Subcutaneous adipose tissue (tissue), 4 donors: Measurements from ENCODE around the gene LIAS. TPM values are rescaled to one million over a fixed set of nuclear protein-coding genes. Genes with fewer than 3 reads are reported as not detected.

Source experiments
- total RNA-seq, 4 donors: library from RNA; depleted of rRNA; stranded (reverse); fragments of >200 nt; gene quantifications; one replicate each; pipeline ENCODE4 v1.1.0, GENCODE V29; 2016
- TF ChIP-seq, protein P1 (sequence below): fragments of 450-650 bp; IDR thresholded peaks from one replicate; pipeline ENCODE4 v1.5.1; 2016; ENCODE audit warnings: low read depth, mild to moderate bottlenecking, control low read depth, antibody characterized with exemption, moderate library complexity

Gene LIAS
- total RNA-seq, 4 donors from 2014 or later, result 11.9 to 16.8 (median 14.8) TPM

DNA sequence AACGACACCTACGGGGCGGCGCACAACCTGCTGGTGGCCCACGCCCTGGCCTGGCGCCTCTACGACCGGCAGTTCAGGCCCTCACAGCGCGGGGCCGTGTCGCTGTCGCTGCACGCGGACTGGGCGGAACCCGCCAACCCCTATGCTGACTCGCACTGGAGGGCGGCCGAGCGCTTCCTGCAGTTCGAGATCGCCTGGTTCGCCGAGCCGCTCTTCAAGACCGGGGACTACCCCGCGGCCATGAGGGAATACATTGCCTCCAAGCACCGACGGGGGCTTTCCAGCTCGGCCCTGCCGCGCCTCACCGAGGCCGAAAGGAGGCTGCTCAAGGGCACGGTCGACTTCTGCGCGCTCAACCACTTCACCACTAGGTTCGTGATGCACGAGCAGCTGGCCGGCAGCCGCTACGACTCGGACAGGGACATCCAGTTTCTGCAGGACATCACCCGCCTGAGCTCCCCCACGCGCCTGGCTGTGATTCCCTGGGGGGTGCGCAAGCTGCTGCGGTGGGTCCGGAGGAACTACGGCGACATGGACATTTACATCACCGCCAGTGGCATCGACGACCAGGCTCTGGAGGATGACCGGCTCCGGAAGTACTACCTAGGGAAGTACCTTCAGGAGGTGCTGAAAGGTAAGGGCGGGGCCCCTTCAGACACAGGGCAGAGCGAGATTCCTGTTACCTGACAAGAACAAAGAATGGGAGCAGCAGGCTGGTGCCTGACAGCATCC, 11.8 kb upstream of the LIAS start:
- TF ChIP-seq, protein P1, sequence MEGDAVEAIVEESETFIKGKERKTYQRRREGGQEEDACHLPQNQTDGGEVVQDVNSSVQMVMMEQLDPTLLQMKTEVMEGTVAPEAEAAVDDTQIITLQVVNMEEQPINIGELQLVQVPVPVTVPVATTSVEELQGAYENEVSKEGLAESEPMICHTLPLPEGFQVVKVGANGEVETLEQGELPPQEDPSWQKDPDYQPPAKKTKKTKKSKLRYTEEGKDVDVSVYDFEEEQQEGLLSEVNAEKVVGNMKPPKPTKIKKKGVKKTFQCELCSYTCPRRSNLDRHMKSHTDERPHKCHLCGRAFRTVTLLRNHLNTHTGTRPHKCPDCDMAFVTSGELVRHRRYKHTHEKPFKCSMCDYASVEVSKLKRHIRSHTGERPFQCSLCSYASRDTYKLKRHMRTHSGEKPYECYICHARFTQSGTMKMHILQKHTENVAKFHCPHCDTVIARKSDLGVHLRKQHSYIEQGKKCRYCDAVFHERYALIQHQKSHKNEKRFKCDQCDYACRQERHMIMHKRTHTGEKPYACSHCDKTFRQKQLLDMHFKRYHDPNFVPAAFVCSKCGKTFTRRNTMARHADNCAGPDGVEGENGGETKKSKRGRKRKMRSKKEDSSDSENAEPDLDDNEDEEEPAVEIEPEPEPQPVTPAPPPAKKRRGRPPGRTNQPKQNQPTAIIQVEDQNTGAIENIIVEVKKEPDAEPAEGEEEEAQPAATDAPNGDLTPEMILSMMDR, result no peak

DNA sequence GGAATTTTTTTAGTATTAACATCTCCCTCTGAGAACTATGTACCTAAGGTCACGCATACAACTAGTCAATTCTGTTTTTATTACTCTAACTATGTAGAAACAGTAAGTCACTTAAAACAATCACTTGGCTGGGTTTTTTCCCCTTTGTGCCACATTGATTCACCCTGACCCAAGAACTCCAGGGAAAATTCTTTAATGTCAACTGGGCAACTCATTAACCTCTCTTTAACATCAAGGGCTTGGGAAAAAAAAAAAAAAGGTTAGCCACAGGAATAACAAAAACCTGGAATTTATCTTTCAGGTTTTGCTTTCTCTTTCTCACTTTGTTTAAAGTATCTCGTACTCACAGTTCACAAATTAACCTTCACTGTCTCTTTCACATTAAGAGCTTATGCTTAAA, 8.2 kb upstream of the LIAS start:
- TF ChIP-seq, protein P1, result no peak

DNA sequence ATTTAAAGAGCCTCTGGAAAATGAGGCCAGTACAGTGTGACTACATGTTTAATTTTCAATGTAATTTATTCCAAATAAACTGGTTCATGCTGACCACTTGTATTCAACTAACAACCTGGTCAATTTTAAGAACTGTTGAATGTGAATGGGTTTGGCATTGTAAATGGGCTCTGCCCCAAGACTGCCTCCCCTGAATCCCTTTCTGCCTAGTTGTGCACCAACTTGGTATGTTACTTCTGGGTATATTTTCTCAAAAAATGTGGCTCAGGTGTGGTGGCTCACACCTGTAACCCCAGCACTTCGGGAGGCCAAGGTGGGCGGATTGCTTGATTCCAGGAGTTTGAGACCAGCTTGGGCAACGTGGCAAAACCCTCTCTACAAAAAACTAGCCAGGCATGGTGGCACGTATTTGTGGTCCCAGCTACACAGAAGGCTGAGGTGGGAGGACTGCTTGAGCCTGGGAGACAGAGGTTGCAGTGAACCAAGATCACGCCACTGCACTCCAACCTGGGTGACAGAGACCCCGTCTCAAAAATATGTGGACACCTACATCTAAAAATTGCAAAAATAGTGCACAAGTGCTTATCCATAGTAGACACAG, 7.3 kb upstream of the LIAS start:
- TF ChIP-seq, protein P1, result no peak

DNA sequence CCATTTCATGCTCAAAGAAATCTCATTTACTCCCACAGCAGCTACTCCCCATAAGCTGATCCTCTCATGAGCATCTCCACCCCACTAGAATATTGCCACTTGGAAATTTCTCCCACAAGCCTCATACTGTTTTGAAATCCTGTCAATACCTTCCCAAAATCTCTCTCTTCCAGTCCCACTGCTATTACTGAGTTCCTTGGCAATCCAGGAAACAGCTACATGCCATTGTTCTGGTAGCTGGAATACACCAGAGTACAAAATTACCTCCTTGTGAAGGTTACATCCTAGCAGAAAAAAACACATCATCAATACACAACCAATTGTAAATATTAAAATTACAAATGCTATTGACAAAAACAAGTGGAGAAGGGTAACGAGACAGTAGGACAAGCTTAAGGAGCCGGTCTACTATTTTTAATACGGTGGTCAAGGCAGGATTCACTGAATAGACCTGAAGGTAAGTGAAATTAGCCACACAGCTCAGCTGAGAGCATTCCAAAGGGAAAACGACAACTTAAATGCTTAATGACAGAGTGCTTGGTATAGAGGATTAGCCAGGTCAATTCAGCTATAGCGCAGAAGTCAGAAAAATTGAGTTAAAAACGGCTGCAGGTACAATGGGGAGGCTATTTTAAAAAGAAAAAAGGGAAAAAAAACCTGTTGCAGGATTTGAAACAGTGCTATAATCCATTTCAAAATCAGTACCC, 6.5 kb upstream of the LIAS start:
- TF ChIP-seq, protein P1, result no peak

DNA sequence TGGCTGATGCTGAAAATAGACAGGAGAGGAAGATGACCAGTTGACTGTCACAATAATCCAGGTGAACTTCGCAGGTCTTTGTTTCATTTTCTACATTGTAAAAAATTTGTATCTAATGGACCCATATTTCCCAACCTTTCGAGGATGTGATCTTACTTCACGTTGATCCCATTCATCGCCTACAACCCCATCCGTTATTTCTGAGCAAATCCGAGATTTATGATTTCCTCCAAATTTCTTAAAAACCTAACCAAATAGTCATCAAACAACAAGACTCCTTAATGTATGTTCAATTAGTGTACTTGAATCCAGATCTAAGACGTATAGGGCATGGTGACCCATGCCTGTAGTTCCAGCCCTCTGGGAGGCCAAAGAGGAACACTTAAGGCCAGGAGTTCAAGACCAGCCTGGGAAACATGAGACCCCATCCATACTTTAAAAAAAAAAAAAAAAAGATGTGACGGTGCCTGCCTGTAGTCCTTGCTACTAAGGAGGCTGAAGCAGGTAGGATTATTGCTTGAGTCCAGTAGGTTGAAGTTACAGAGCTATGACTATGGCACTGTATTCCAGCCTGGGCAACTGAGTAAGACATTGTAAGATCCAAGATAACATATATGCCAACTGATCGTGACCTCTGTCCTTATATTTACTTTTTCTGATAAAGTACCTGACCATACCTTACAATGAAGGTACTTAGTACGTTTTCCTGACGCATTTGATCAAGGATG, 5.8 kb upstream of the LIAS start:
- TF ChIP-seq, protein P1, result no peak

DNA sequence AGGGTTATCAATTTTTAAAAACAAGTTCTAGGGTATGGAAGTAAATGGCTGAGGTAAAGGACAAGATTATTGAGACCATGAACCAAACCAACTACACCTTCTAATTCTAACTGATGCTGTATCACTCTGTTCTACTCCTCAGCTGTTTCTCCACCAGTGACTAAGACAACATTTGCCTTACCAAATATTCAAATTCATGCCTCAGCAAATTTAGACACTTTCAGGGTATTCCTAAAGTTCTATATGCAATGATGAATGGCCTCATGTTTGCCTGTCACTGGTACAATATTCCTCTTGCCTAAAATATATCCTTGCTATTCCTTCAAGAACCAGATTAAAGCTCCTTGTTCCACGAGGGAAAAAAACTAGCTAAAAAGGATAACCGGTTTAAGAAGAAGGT, 5.1 kb upstream of the LIAS start:
- TF ChIP-seq, protein P1, result no peak

DNA sequence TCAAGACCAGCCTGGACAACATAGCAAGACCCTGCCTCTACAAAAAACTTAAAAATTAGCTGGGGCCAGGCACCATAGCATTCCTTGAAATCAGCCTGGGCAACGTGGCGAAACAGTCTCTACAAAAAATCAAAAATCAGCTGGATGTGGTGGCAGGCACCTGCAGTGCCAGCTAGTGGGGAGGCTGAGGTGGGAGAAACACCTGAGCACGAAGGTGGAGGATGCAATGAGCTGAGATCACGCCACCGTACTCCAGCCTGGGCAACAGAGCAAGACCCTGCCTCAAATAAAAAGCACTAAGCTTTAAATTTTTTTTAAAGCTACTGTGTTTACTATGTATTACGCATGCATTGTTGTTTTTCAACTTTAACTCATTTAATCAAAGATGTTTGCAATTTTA, 3.4 kb upstream of the LIAS start:
- TF ChIP-seq, protein P1, result no peak
